Stimulated activated CD4-positive, alpha-beta T cell treated with anti-CD3 and anti-CD28 coated beads, Interleukin-4, amount 100 ng/mL, for 48 hours (primary cell): ENCODE data around the gene ZC3HAV1.
"Not testable (repeated sequence)": the region's sequence is repeated elsewhere in the genome, so short reads cannot be mapped to it uniquely, and the experiment has no call there.

Experiments
- DNase-seq, 2 donors: peaks; one replicate each; pipeline ENCODE4 v3.0.0-alpha.2; 2020; ENCODE audit warnings: low read depth in 2 of 2

Gene ZC3HAV1

GRCh38 chr7:139086454-139086853 lies 23.1 kb downstream of the ZC3HAV1 start:
- no peak for DNase-seq

GRCh38 chr7:139084709-139085108 lies 24.8 kb downstream of the ZC3HAV1 start:
- no peak for DNase-seq

DNA sequence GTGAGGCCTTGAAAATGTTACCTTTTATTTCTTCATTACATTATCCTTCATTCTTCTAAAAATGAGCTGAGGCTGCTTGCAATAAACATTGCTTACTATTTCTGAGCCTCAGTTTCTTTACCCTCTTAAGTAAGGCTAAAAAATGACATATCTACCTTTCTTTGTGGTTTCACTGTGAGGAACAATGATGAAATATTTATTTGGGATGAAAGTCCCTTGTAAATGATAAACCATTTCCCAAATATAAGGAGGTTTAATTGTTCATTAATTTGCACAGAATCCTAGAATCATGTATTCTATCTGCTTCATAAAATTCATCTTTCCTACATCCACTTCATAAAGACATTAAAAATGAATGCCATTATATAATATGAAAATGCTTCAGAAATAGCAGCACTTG lies 27.9 kb downstream of the ZC3HAV1 start:
- no peak for DNase-seq

DNA sequence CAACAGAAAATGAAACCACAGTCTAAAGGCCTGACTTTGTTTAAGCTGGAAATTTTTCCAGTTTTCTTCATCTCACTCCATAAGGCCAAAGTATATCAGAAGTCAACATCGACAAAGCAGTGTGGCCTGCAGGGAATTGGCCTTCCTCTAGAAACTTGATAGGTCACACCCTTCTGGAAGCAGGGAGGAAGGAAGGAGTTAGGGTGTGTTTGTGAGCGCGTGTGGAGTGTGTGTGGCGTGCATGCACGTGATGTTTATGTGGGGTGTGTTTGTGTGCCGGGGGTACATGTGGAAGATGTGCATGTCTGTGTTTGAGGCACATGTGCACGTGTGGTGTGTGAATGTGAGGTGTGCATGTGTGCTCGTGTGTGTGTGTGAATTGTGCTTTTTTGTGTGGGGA lies 28.6 kb downstream of the ZC3HAV1 start:
- DNase-seq: no peak

DNA sequence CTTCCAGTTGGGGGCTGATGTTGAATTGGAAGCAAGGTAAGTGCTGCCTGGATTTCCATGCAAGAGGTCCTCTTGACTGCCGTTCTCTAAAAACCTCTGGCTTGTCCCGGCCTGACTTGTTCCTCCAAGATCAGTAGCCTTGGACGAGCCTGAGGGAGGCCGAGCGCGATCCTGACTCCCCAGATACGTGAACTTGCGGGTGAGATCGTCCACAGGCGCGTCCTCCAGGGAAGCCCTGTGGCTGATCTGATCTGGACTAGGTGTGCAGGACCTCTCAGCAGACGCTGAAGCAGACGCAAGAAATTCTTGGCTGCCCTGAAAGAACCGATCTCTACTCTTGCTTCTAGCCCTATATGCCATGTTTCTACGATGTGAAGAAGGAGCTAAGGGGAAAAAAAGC lies 29.7 kb downstream of the ZC3HAV1 start:
- DNase-seq: no peak

DNA sequence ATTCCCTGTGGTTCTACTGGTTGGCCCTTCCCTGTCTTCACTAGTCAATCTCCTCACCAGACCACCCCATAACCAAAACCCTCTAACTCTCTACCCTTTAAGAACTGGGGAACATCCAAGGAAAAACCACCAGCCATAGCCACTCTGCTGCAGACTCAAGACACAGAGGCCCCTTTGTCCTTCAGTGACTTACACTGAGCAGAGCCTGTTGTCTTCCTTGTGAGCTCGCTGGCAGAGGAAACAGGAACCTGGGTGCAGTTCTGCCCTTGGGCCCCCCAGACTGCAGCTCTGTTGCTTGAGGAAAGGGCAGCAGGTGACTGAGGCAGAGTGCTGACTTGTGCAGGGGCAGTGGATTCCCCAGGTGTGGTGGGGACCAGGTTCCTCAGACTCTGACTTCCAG lies 30.6 kb downstream of the ZC3HAV1 start:
- DNase-seq: no peak

DNA sequence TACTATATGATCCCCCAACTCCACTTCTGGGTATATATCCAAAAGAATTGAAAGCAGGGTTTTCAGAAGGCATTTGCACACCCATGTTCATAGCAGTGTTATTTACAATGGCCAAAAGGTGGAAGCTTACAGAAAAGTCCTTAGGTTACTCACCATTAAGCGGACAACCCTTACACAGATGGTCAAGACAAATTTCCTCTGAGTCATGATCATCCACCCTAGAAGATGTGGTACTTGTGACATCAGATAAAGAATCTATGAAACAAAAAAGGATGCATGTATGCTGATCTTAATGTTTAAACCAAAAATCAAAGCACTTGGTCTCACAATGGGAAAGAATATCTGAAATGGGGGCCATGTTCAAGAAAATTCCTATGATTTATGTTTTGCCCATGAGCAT lies 31.1 kb downstream of the ZC3HAV1 start:
- DNase-seq: no peak

DNA sequence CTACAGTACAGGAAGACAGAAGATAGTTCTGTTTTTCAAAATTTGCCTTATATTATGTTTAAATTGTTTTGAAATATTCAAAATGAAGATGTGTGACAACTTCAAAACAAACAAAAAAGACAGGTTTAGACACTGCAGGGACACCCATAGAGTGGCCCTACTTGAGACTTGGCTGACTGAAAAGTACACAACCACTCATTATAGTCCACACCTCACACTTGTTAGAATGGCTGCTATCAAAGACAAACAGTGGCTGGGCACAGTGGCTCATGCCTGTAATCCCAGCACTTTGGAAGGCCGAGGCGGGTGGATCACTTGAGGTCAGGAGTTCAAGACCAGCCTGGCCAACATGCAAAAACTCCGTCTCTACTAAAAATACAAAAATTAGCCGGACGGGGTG lies 31.8 kb downstream of the ZC3HAV1 start:
- DNase-seq: not testable (repeated sequence)

DNA sequence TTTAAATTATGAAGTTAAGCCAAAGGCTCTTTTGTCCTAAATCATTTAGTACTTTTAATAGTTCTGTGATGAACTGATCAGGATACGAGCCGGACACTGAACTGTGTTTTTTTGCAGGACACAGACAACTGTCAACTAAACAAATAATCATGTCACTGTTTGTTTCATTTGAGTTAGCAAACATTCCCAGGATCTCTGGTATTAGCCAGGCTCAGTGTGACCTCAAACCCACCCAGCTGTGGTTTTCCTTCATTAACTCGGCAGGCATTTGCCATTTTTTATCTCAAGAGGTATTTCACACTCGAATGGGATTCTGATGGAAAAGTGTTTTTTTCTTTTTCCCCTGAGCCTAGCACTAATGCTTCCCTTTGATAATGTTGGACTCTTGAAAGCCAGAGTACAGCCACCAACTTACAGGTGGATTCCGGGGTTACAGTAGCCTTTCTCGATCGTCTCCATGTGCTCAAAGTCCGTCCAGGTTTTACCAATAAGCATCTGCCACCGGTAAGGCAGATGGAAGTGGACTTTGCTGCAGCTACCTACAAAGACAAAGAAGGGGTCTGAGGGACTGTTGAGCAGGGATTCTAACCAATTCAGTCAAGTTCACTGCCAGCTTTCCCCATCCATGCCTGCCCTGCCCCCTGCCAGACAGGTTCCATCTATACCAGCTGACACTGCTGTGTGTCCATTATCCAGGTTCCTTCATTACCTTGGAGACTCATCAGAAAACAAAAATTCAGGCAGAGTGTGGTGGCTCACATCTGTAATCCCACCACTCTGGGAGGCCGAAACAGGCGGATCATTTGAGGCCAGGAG lies 33.4 kb downstream of the ZC3HAV1 start:
- no peak for DNase-seq

GRCh38 chr7:139075031-139075652 lies 34.4 kb downstream of the ZC3HAV1 start:
- DNase-seq: peak; percentile 37 to 50

DNA sequence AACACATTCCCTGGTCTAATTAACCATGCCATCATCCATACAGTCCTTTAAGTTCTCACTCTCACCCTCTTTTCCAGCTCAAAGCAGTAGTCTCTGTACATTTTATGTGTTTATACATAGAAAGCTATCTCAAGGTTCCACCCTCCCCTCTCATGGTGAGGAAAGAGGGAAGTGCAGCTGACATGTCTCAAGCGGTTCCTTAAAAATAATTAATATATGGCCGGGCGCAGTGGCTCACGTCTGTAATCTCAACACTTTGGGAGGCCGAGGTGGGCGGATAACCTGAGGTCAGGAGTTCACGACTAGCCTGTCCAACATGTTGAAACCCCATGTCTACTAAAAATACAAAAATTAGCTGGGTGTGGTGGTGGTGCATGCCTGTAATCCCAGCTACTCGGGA lies 36.7 kb downstream of the ZC3HAV1 start:
- DNase-seq: no peak

DNA sequence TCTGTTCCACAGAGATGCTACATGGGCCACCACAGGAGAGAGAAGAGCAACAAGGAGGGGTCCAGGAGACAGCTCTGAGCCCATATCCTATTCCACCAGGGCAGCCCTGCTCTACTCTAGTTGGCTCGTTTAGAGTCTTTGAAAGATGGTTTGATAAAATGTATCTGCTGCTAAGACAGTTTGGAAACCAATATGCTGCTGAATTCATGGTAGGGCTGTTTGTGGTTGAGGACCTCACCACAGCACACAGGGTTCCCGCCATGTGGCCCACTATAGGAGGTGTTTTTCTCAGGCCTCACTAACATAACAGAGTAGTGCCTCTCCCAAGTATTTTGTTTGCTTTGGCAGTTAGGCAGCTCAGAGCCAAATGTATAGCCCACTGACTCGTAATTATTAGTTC lies 37.8 kb downstream of the ZC3HAV1 start:
- DNase-seq: no peak

DNA sequence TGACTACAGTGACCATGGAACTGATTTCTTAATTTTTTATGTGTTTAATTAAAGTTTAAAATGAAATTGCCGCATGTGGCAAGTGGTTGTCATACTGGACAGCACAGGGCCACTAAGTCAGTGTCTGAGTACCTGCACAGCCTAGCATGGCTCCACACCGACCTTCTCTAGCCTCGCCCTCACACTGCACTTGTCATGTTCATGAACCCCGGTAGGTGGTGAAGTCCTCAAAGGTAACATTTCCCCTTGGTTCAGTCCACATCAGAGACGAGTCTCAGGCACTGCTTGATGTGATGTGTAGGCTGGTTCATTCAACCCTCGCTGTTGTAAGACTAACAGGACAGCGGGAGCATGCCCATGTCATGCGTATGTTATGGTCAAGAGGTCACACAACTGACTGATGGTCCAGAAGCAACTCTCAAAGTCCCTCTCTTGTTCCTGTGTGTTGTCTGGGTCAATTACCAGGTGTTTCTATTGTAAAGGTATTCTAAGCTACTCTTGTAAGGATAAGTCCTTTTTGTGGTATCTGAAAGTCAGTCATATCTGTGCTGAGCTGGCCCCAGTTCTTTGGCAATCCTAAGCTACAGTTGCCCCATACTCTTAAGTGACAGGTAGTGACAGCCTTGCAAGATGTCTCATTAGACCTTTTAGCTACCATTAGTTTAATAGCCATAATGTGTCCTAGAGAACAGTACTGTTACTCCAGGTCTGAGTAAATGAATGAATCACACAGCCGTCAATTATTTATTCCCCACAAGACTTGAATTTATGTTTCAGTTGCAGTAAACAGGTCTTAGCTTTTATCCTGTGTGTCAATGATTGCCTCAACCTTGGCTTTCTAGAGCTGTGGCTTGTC lies 40.7 kb downstream of the ZC3HAV1 start:
- DNase-seq: no peak

- DNase-seq: no peak
Measured at GRCh38 chr7:139066315-139066714, 43.2 kb downstream of the ZC3HAV1 start.

DNA sequence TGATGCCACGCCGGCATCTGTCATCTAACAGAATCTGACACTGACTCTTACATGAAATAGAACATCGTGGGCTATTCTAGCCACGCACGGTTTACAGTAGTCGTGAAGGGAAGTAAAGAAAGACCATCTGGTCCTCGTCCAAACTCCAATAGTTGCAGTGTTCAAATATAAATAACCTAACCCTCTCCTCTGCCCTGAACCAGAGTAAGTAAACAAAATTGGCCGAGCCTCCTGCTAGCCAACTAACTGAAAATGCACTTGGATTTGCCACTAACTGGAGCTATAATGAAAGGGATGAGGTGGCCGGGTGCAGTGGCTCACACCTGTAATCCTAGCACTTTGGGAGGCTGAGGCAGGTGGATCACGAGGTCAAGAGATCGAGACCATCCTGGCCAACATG lies 44.2 kb downstream of the ZC3HAV1 start:
- no peak for DNase-seq

GRCh38 chr7:139061416-139061815 lies 48.1 kb downstream of the ZC3HAV1 start:
- no peak for DNase-seq

DNA sequence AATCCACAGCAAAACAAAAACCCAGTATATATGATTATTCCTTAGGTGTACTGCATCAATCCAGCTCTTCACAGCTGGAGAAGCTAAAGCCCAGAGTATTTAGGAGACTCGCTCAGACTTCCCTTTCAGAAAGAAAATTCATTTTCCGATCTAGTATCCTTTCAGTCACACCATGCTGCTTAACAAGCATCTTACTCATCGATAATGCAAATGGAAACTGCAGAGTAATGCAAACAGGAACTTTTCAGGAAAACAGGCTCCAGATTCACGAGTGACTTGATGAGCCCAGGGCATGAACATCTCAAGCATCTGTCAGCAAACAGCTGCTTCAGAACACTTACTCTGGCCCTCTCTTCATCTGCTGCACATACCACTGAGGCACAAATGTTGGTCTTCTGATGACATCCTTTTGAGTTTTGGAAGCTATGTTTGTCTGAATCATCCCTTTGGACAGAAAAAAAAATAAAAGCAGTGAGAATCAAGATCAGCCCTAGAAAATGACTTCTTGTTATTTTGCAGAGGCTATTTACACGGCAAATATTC lies 48.8 kb downstream of the ZC3HAV1 start:
- no peak for DNase-seq

GRCh38 chr7:139059905-139060304 lies 49.6 kb downstream of the ZC3HAV1 start:
- no peak for DNase-seq

DNA sequence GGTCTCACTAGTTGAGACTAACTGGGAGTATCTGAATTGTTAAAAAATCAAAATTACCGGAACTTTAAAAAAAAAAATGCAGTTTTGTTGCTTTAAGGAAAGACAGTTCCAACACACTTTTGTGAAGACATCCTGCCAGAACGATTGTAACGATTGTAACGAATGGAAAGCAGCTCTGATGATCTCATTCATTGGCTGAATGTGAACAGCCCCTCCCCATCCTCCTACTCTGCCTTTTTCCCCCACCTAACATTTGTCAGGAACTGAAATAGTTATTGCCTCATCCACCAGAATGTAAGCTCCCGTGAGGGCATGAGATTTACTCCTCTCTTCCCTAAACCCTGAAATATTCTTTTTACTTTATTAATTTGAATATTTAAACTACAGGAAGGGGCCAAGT lies 50.6 kb downstream of the ZC3HAV1 start:
- DNase-seq: no peak

GRCh38 chr7:139055674-139056073 lies 53.8 kb downstream of the ZC3HAV1 start:
- DNase-seq: no peak

GRCh38 chr7:139054656-139055055 lies 54.9 kb downstream of the ZC3HAV1 start:
- DNase-seq: not testable (repeated sequence)

DNA sequence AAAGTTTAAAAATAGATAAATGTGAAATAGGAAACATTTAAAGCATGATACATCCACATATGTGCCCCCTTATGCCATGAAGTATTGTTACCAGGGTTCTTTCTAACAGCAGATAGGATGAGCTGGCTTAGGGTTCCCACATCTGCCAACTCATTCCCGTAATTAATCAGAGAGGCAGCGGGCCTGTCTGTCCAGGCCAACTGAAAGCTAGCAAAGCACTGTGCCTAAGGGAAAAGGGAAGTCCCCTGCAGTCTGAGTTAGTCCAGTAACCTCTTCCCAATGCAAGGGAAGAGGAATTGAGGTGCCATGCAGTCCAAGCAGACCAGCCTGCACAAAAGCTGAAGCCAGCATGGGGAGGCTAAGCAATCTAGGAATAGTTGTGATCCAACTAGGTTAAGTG lies 55.4 kb downstream of the ZC3HAV1 start:
- no peak for DNase-seq
